CD14-positive monocyte (primary cell): ENCODE measurements around the gene KLC1. TPM values are rescaled to one million over a fixed set of nuclear protein-coding genes. Genes with fewer than 3 reads are reported as not detected.

Experiments
- DNase-seq, 3 donors: peaks; one replicate each; pipeline ENCODE4 v3.0.0-alpha.2; 2011 to 2022
- H2AFZ ChIP-seq: 2 replicates; pipeline ENCODE4 v1.6.0; 2012; ENCODE audit warnings: mild to moderate bottlenecking, low read depth, low read length, inconsistent platforms; ENCODE audit not compliant: insufficient read depth, poor library complexity, severe bottlenecking
- H3K27ac ChIP-seq, 2 donors: 1 replicate in 1 of 2; 2 replicates in 1 of 2; pipeline ENCODE4 v1.5.1; 2012 to 2013; ENCODE audit warnings: low read length in 2 of 2, control low read depth in 1 of 2, inconsistent platforms in 1 of 2, low read depth in 1 of 2, mild to moderate bottlenecking in 1 of 2
- H3K27me3 ChIP-seq, 2 donors: one replicate each; pipeline versions ENCODE4 v1.6.0 to v1.6.1; 2011 to 2013; ENCODE audit warnings: low read length in 2 of 2; ENCODE audit not compliant: control insufficient read depth in 2 of 2, insufficient read depth in 2 of 2
- H3K36me3 ChIP-seq, 2 donors: replicated peaks in 1 of 2; 1 replicate in 1 of 2; 2 replicates in 1 of 2; pipeline versions ENCODE4 v1.5.1 to v1.6.1; 2012 to 2013; ENCODE audit warnings: low read length in 2 of 2, control low read depth in 1 of 2, inconsistent platforms in 1 of 2, mild to moderate bottlenecking in 1 of 2; ENCODE audit not compliant: insufficient read depth in 2 of 2, control insufficient read depth in 1 of 2
- H3K4me1 ChIP-seq, 2 donors: 1 replicate in 1 of 2; 2 replicates in 1 of 2; pipeline versions ENCODE4 v1.5.1 to v1.6.1; 2012 to 2013; ENCODE audit warnings: low read length in 2 of 2, control low read depth in 1 of 2, inconsistent platforms in 1 of 2, mild to moderate bottlenecking in 1 of 2, moderate library complexity in 1 of 2; ENCODE audit not compliant: insufficient read depth in 2 of 2, control insufficient read depth in 1 of 2
- H3K4me2 ChIP-seq: replicated peaks from 2 replicates; pipeline ENCODE3; 2012; ENCODE audit warnings: low read length, moderate library complexity, mild to moderate bottlenecking; ENCODE audit not compliant: poor library complexity, severe bottlenecking; ENCODE audit errors: extremely low read depth
- H3K4me3 ChIP-seq, 3 experiments: fragments of 200-600 bp in 1 of 3; sonication (generic) in 1 of 3; replicated peaks in 1 of 3; 1 replicate in 2 of 3; 2 replicates in 1 of 3; pipeline ENCODE4 v1.5.1; 2011 to 2013; ENCODE audit warnings: low read length in 3 of 3, mild to moderate bottlenecking in 3 of 3, control low read depth in 2 of 3, low read depth in 2 of 3, inconsistent platforms in 1 of 3, moderate library complexity in 1 of 3
- H3K79me2 ChIP-seq: 2 replicates; pipeline ENCODE4 v1.6.0; 2012; ENCODE audit warnings: mild to moderate bottlenecking, control low read depth, inconsistent platforms, low read length, moderate library complexity; ENCODE audit not compliant: insufficient read depth
- H3K9ac ChIP-seq: 2 replicates; pipeline ENCODE4 v1.6.0; 2017; ENCODE audit warnings: low read length, mild to moderate bottlenecking; ENCODE audit not compliant: insufficient read depth, poor library complexity, severe bottlenecking
- H3K9me3 ChIP-seq, 2 donors: replicated peaks in 1 of 2; 1 replicate in 1 of 2; 2 replicates in 1 of 2; pipeline versions ENCODE4 v1.5.1 to v1.6.1; 2012 to 2013; ENCODE audit warnings: low read length in 2 of 2, control low read depth in 1 of 2; ENCODE audit not compliant: control insufficient read depth in 1 of 2, insufficient read depth in 1 of 2
- H4K20me1 ChIP-seq: 2 replicates; pipeline ENCODE4 v1.6.0; 2012; ENCODE audit warnings: mild to moderate bottlenecking, low read length, control low read depth, moderate library complexity; ENCODE audit not compliant: insufficient read depth
- H3K27ac Mint-ChIP-seq, 7 donors: one replicate each; pipeline ENCODE4 v1.8.0; 2020; ENCODE audit warnings: mild to moderate bottlenecking in 7 of 7, mixed read lengths in 7 of 7, moderate library complexity in 6 of 7, inconsistent platforms in 2 of 7
- H3K27me3 Mint-ChIP-seq, 3 donors: one replicate each; pipeline ENCODE4 v1.8.0; 2021 to 2022; ENCODE audit warnings: low read depth in 3 of 3, mild to moderate bottlenecking in 3 of 3, mixed read lengths in 3 of 3, moderate library complexity in 3 of 3, inconsistent platforms in 1 of 3
- H3K36me3 Mint-ChIP-seq, 2 donors: one replicate each; pipeline ENCODE4 v1.8.0; 2020; ENCODE audit warnings: mixed read lengths in 2 of 2, inconsistent platforms in 1 of 2, mild to moderate bottlenecking in 1 of 2
- H3K4me1 Mint-ChIP-seq: one replicate; pipeline ENCODE4 v1.8.0; 2020; ENCODE audit warnings: mild to moderate bottlenecking, mixed read lengths
- H3K4me3 Mint-ChIP-seq, 2 donors: one replicate each; pipeline ENCODE4 v1.8.0; 2020; ENCODE audit warnings: mild to moderate bottlenecking in 2 of 2, mixed read lengths in 2 of 2, moderate library complexity in 1 of 2
- H3K9me3 Mint-ChIP-seq, 7 donors: one replicate each; pipeline ENCODE4 v1.8.0; 2020 to 2022; ENCODE audit warnings: mixed read lengths in 7 of 7, mild to moderate bottlenecking in 6 of 7, moderate library complexity in 6 of 7, inconsistent platforms in 2 of 7
- CTCF ChIP-seq: fragments of 200-600 bp; IDR thresholded peaks from one replicate; pipeline ENCODE4 v1.8.0; 2022; ENCODE audit warnings: antibody characterized with exemption, mild to moderate bottlenecking
- WGBS: methylation state at CpG from one replicate; pipeline ENCODE4 v1.1.5; 2013; ENCODE audit warnings: missing lambda C conversion rate; ENCODE audit not compliant: insufficient coverage; 5-methylcytosine and 5-hydroxymethylcytosine counted together
- intact Hi-C, 2 donors: fragments of 100-400 bp; cut with micrococcal nuclease; formaldehyde crosslinking; loops; one replicate each; pipeline versions ENCODE4 v1.15.0 to v1.15.1; 2023
- polyA plus RNA-seq, 3 donors: library from polyadenylated mRNA; depleted of rRNA in 1 of 3; unstranded in 2 of 3; stranded (reverse) in 1 of 3; fragments of 300-500 nt in 2 of 3; fragments of >200 nt in 1 of 3; fragmentation: Illumina TruSeq in 2 of 3; gene quantifications; 1 replicate in 2 of 3; 2 replicates in 1 of 3; pipeline ENCODE4 v1.2.3, GENCODE V29; 2012 to 2021

The KLC1 gene
- polyA plus RNA-seq, 3 donors = 41.5 to 108 (median 46.6) TPM

DNA sequence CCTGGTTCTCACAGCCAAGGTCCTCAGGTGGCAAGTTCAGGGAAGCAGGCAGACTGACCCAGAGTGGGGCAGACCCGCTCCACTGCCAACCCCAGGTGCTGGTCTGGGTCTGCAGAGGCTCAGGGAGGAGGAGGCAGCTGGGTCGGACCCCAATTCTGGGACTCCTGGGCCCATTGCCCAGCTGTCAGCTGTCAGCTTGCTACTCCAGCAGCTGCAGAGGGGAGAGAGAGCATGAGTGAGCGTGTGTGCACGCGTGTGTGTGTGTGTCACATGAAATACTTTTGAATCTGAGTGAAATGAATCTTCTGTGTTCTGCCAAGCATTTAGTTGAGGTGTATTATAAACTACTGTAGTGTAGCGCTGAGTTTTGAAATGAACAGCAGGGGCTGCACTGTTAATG, 55.5 kb downstream of the KLC1 start:
- Histone ChIP-seq H4K20me1 (peaks cover 47% of the 10 kb centered on the region), H3K4me3 (no peak overlapping the region), H3K4me1 (no peaks in the 10 kb centered on the region), H3K79me2 (no peaks in the 10 kb centered on the region), H3K4me2 (no peak overlapping the region), H3K9me3 (no peaks in the 10 kb centered on the region), H3K27me3 (no peaks in the 10 kb centered on the region), H3K27ac (no peak overlapping the region), H3K36me3 (peaks cover 90 to 100% of the 10 kb centered on the region in 2 donors), H2AFZ (no peak overlapping the region), H3K9ac (no peak overlapping the region)
- no peak overlapping the region for H3K4me3 Mint-ChIP-seq
- no peak overlapping the region for H3K27ac Mint-ChIP-seq
- peaks cover 82 to 94% of the 10 kb centered on the region in 2 donors for H3K36me3 Mint-ChIP-seq
- H3K9me3 Mint-ChIP-seq = peaks cover 0 to 2% (median 0%) of the 10 kb centered on the region in 7 donors
- no peak for DNase-seq
- peaks cover 0 to 2% (median 1%) of the 10 kb centered on the region in 3 donors for H3K27me3 Mint-ChIP-seq
- TF ChIP-seq CTCF = no peak
- 97% methylated on average over 2 of the region's 6 CpGs for WGBS
- no peaks in the 10 kb centered on the region for H3K4me1 Mint-ChIP-seq
- intact Hi-C loops = loop anchor here in 1 of 2 donors (10.0 kb wide), 1 partner anchor 110 kb away; no protein-coding TSS in a partner anchor

DNA sequence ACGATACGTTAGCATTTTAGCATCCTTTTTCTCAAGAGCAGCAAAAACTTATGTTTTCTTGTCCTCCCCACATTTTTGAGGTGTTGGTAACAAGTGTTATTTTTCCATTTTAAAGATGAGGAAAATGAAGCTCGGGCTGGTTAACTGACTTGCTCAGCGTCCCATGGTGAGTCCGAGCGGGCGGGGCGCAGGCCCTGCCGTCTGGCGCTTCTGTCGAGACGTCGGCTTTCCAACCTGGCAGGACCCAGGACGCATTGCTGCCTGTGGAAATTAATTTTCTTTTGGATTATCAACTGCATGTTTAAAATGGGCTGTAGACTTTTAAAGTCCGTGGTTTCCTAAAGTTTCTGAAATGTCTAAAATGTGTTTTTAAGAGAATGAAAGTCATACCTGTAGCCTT, 55.9 kb downstream of the KLC1 start:
- intact Hi-C loops = loop anchor here in 1 of 2 donors (10.0 kb wide), 1 partner anchor 110 kb away; no protein-coding TSS in a partner anchor
- no peak overlapping the region for H3K4me3 ChIP-seq
- H3K27ac ChIP-seq = no peak overlapping the region
- no peaks in the 10 kb centered on the region for H3K79me2 ChIP-seq
- H3K4me2 ChIP-seq = no peak overlapping the region
- Mint-ChIP-seq H3K9me3 (peaks cover 0 to 2% (median 0%) of the 10 kb centered on the region in 7 donors), H3K27me3 (peaks cover 0 to 2% (median 1%) of the 10 kb centered on the region in 3 donors), H3K4me1 (no peaks in the 10 kb centered on the region), H3K36me3 (peaks cover 81 to 93% of the 10 kb centered on the region in 2 donors), H3K27ac (no peak overlapping the region), H3K4me3 (no peak overlapping the region)
- no peak overlapping the region for H3K9ac ChIP-seq
- DNase-seq = no peak
- no peak for TF ChIP-seq CTCF
- H3K36me3 ChIP-seq = peaks cover 87 to 100% of the 10 kb centered on the region in 2 donors
- H3K27me3 ChIP-seq = no peaks in the 10 kb centered on the region
- WGBS = 94% methylated on average over 10 of the region's 15 CpGs
- no peaks in the 10 kb centered on the region for H3K4me1 ChIP-seq
- no peak overlapping the region for H2AFZ ChIP-seq
- H4K20me1 ChIP-seq = peaks cover 43% of the 10 kb centered on the region
- H3K9me3 ChIP-seq = no peaks in the 10 kb centered on the region
